ENCODE measurements around the gene ASTN2. TPM values are rescaled to one million over a fixed set of nuclear protein-coding genes. Genes with fewer than 3 reads are reported as not detected.

Gene ASTN2
- total RNA-seq, 2 donors from 2014 or later: 113 to 153 TPM

DNA sequence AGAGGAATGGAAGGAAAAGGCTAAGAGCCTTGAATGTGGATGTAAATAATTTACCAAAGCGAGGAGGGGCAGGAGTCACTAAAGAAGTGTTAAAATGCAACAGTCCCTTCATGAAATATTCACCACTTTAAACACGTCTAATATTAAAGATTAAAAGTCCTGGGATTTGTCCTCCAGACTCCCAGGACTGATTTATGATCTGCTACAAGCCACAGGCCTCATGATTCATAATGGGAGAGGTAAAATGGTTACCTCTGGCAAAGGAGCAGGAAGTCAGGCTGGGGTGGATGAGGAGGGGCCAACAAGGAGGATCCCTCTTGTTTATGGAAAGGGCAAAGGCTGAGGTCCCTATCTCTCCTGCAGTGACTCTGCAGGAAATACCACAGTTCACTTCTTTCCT, 435.4 kb downstream of the ASTN2 start:
- no peaks in the 10 kb centered on the region for H3K4me1 ChIP-seq (replicated peaks)
- H3K9me3 ChIP-seq: no peaks in the 10 kb centered on the region
- DNase-seq (ENCODE audit: low spot score): no peak
- no peak for TF ChIP-seq POLR2A (IDR thresholded peaks at IDR 0.05)
- TF ChIP-seq, protein P1, sequence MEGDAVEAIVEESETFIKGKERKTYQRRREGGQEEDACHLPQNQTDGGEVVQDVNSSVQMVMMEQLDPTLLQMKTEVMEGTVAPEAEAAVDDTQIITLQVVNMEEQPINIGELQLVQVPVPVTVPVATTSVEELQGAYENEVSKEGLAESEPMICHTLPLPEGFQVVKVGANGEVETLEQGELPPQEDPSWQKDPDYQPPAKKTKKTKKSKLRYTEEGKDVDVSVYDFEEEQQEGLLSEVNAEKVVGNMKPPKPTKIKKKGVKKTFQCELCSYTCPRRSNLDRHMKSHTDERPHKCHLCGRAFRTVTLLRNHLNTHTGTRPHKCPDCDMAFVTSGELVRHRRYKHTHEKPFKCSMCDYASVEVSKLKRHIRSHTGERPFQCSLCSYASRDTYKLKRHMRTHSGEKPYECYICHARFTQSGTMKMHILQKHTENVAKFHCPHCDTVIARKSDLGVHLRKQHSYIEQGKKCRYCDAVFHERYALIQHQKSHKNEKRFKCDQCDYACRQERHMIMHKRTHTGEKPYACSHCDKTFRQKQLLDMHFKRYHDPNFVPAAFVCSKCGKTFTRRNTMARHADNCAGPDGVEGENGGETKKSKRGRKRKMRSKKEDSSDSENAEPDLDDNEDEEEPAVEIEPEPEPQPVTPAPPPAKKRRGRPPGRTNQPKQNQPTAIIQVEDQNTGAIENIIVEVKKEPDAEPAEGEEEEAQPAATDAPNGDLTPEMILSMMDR (IDR thresholded peaks at IDR 0.05): no peak
- TF ChIP-seq POLR2AphosphoS5 (IDR thresholded peaks at IDR 0.05): no peak
- intact Hi-C loops (cut with DNase I): no loop called here
- H3K4me3 ChIP-seq: no peak overlapping the region
- no peaks in the 10 kb centered on the region for H3K36me3 ChIP-seq
- no peaks in the 10 kb centered on the region for H3K27me3 ChIP-seq (replicated peaks; ENCODE audit: insufficient read depth)
- no peak overlapping the region for H3K27ac ChIP-seq
- WGBS: 71% methylated on average over 2 of the region's 2 CpGs

DNA sequence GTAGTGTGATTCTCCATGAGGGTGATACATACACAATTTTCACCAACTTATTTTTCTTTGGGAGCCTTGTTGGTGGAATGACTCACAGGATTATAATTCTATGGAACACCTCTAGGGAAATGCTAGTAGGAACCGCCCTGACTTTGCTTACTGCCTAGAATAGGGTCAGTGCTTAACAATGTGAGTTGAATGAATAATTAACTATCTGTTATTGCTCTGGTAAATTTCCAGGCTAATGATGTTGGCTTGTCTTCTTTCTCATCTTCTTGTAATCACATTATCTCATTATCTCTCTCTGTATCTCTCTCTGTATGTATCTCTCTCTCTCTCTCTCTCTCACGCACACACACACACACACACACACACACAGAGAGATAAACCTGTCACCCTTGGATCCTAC, 436.7 kb downstream of the ASTN2 start:
- no peaks in the 10 kb centered on the region for H3K27me3 ChIP-seq (replicated peaks; ENCODE audit: insufficient read depth)
- H3K4me3 ChIP-seq: no peak overlapping the region
- no peaks in the 10 kb centered on the region for H3K36me3 ChIP-seq
- no peak for TF ChIP-seq POLR2AphosphoS5 (IDR thresholded peaks at IDR 0.05)
- TF ChIP-seq, protein P1 (IDR thresholded peaks at IDR 0.05): no peak
- no peak for TF ChIP-seq POLR2A (IDR thresholded peaks at IDR 0.05)
- no peaks in the 10 kb centered on the region for H3K9me3 ChIP-seq
- H3K27ac ChIP-seq: no peak overlapping the region
- intact Hi-C loops (cut with DNase I): no loop called here
- 79% methylated on average over 2 of the region's 2 CpGs for WGBS
- no peak for DNase-seq (ENCODE audit: low spot score)
- no peaks in the 10 kb centered on the region for H3K4me1 ChIP-seq (replicated peaks)

DNA sequence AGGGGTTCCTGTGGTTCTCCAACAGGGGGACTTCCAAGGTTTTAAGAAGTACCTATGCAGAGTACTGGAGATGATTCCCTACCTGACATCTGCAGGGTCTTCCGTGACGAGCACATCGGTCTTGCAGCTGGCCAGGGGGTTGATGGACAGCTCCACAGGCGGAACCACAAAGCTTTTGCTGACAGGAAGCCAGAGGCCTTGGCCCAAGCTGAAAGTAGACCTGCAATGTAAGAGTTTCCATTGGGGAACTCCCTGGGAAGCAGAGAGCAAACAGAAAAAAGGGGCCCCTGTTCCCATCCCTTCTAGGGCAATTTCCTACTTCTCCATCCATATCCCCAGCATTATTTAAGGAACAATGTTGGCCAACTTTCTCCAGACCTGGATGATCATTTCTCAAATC, 439.7 kb downstream of the ASTN2 start:
- no peak overlapping the region for H3K4me3 ChIP-seq
- TF ChIP-seq POLR2AphosphoS5 (IDR thresholded peaks at IDR 0.05) (no peak), POLR2A (IDR thresholded peaks at IDR 0.05) (no peak)
- TF ChIP-seq, protein P1 (IDR thresholded peaks at IDR 0.05): no peak
- no peaks in the 10 kb centered on the region for H3K4me1 ChIP-seq (replicated peaks)
- DNase-seq (ENCODE audit: low spot score): no peak
- no peaks in the 10 kb centered on the region for H3K27me3 ChIP-seq (replicated peaks; ENCODE audit: insufficient read depth)
- no peaks in the 10 kb centered on the region for H3K9me3 ChIP-seq
- intact Hi-C loops (cut with DNase I): no loop called here
- whole genome bisulfite sequencing: 83% methylated on average over 4 of the region's 4 CpGs
- H3K27ac ChIP-seq: no peak overlapping the region
- H3K36me3 ChIP-seq: no peaks in the 10 kb centered on the region

DNA sequence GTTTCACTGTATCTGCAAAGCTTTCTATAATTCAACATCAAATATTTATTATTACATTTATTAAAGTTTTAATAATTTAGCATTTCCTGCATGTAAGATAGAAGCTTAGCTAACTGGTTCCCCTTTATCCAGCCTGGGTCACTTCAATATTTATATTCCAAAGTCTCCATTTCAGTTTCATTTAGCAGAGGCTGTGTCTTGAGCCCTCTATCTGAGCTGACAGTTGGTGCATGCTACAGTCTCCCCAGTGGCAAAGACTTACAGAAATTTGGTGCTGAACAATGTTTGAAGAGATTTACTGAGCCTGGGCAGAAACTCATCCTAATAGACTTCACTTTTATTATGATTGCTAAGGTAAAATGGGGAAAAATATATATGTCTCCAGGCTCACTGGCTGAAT, 448.7 kb downstream of the ASTN2 start:
- DNase-seq (ENCODE audit: low spot score): no peak
- Histone ChIP-seq H3K27ac (no peak overlapping the region), H3K9me3 (no peaks in the 10 kb centered on the region), H3K27me3 (replicated peaks; ENCODE audit: insufficient read depth) (no peaks in the 10 kb centered on the region), H3K4me1 (replicated peaks) (no peaks in the 10 kb centered on the region), H3K36me3 (no peaks in the 10 kb centered on the region), H3K4me3 (no peak overlapping the region)
- TF ChIP-seq POLR2A (IDR thresholded peaks at IDR 0.05) (no peak), POLR2AphosphoS5 (IDR thresholded peaks at IDR 0.05) (no peak)
- TF ChIP-seq, protein P1 (IDR thresholded peaks at IDR 0.05): no peak
- intact Hi-C loops (cut with DNase I): no loop called here

DNA sequence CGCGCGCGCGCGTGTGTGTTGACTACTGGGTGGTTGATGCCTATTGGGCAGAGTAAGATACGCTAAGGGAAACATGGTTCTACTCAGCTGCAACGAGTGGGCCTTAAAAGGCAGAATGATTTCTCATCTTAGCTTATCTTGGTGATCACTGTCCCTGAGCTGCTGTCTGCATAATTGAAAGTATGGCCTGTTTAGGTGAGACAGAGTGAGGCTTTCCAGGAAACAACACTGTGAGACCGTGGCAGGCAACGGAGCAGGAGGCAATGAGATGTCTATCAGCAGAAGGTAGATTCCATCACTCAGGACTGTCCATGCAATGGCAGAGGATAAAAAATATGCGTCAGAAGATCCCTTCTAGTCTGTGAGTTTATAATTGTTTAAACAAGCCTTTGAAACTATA, 450.6 kb downstream of the ASTN2 start:
- Histone ChIP-seq H3K4me3 (no peak overlapping the region), H3K9me3 (no peaks in the 10 kb centered on the region), H3K4me1 (replicated peaks) (no peaks in the 10 kb centered on the region), H3K27ac (no peak overlapping the region), H3K27me3 (replicated peaks; ENCODE audit: insufficient read depth) (no peaks in the 10 kb centered on the region), H3K36me3 (no peaks in the 10 kb centered on the region)
- intact Hi-C loops (cut with DNase I): no loop called here
- DNase-seq (ENCODE audit: low spot score): no peak
- WGBS: 91% methylated on average over 11 of the region's 11 CpGs
- TF ChIP-seq, protein P1 (IDR thresholded peaks at IDR 0.05): no peak
- no peak for TF ChIP-seq POLR2AphosphoS5 (IDR thresholded peaks at IDR 0.05)
- TF ChIP-seq POLR2A (IDR thresholded peaks at IDR 0.05): no peak

All from prostate gland (tissue), 2 donors.